GM13976 (cell line): Measurements from ENCODE around the gene TOMM20L.

Source experiments
- DNase-seq: peaks from one replicate; pipeline ENCODE4 v3.0.0; 2012; ENCODE audit warnings: low spot score
- in situ Hi-C: fragments of 300-500 bp; cut with MboI; formaldehyde crosslinking; loops from one replicate; pipeline ENCODE4 v1.12.0; 2022; ENCODE audit warnings: low sequenced_read_pairs, mixed read lengths, inconsistent platforms; ENCODE audit not compliant: unreplicated experiment
- TF ChIP-seq, protein P1 (sequence below): IDR thresholded peaks from 2 replicates; pipeline ENCODE4 v1.5.1; 2012; ENCODE audit warnings: borderline replicate concordance, mild to moderate bottlenecking; ENCODE audit not compliant: insufficient read depth; ENCODE audit errors: extremely low read depth, missing control alignments, control extremely low read depth

Gene TOMM20L

DNA sequence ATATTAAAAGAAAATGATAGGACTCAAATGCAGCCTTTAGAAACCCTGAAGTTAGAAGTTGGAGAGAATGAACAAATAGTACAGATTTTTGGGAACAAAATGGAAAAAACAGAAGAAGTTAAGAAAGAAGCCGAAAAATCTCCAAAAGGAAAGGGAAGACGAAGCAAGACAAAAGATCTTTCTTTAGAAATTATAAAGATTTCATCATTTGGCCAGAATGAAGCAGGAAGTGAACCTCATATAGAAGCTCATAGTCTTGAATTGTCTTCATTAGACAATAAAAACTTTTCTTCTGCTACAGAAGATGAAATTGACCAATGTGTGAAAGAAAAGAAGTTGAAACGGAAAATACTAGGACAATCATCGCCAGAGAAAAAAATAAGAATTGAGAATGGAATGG lies 31.4 kb upstream of the TOMM20L start:
- TF ChIP-seq, protein P1, sequence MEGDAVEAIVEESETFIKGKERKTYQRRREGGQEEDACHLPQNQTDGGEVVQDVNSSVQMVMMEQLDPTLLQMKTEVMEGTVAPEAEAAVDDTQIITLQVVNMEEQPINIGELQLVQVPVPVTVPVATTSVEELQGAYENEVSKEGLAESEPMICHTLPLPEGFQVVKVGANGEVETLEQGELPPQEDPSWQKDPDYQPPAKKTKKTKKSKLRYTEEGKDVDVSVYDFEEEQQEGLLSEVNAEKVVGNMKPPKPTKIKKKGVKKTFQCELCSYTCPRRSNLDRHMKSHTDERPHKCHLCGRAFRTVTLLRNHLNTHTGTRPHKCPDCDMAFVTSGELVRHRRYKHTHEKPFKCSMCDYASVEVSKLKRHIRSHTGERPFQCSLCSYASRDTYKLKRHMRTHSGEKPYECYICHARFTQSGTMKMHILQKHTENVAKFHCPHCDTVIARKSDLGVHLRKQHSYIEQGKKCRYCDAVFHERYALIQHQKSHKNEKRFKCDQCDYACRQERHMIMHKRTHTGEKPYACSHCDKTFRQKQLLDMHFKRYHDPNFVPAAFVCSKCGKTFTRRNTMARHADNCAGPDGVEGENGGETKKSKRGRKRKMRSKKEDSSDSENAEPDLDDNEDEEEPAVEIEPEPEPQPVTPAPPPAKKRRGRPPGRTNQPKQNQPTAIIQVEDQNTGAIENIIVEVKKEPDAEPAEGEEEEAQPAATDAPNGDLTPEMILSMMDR: no peak
- DNase-seq: no peak
- in situ Hi-C loops: no loop called here

DNA sequence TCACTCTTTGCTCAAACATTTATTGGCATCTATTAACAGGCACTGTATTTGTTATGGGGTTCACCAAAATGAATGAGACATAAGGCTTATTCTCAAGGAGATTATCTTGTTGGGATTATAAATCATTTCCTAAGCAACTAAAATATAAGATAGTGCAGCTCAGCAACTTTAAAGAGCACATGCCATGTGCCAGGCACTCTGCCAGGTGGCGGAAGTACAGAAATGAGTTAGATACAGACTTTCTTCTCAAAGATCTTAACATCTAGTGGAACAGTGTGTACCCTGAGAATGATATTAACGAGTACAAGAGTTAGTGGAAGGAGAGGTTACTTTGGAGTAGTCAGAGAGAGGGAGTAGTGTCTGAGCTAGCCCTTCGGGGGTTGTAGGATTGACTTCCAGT lies 28.4 kb upstream of the TOMM20L start:
- TF ChIP-seq, protein P1: no peak
- no peak for DNase-seq
- in situ Hi-C loops: no loop called here

DNA sequence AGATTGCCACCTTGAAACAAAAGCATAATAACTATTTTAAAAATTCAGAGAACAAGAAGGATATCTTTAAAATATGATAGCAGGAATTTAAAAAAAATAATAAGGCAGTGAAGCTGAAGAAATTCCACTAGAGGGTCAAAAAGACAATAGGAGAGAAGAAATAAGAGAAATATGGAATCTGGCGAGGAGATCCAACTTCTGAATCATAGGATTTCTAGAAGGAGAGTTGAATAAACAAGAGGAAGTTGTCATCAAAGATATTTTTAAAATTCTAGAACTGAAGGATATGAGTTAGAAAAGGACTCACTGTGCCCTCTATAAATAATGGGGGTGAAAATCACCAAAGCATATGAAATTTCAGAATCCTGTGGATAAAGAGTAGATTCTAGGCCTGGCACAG lies 26.8 kb upstream of the TOMM20L start:
- DNase-seq: no peak
- in situ Hi-C loops: no loop called here
- TF ChIP-seq, protein P1: no peak

DNA sequence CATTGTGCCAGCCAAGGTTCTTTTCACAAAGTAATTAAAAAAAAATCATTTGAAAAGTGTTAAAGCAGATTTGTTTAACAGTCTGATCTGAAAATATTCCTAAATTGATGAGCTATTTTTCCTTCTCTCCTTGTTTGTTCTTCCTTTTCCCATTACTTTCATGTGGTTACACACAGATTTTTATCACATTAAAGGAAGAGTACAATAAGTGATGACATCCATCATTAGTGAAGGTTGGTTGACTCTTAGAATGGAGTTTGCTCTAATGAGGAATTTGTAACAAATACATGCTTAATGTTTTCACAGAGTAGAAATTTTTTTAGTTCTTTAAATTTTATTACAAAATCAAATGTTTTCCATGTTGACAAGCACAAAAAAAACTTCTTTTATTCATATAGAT lies 18.9 kb upstream of the TOMM20L start:
- TF ChIP-seq, protein P1: no peak
- DNase-seq: no peak
- in situ Hi-C loops: no loop called here

DNA sequence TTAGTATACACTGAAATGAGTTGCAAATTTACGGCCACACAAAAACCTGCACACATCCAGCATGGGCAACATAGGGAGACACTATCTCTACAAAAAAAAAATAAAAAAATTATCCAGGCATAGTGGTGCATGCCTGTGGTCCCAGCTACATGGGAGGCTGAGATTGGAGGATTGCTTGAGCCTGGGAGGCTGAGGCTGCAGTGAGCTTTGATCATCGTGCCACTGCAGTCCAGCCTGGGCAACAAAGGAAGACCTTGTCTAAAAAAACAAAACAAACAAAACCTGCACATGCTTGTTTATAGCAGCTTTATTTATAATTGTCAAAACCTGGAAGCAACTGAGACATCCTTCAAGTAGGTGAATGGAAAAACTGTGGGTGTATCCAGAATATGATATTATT lies 4.9 kb upstream of the TOMM20L start:
- DNase-seq: no peak
- in situ Hi-C loops: no loop called here
- TF ChIP-seq, protein P1: no peak

DNA sequence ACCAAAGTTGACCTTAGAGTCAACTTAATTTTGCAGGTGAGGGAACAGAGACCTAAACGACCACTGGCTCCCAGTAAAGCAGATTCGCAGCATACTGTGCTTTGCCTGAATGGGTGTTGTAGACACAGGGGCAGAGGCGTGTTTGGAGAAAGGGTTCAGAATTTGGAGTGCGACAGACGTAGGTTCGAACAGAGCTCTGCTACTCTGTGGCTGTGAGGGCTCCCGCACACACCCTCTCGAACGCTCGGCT lies 243 bp upstream of the TOMM20L start:
- in situ Hi-C loops: no loop called here
- TF ChIP-seq, protein P1: no peak
- no peak for DNase-seq

DNA sequence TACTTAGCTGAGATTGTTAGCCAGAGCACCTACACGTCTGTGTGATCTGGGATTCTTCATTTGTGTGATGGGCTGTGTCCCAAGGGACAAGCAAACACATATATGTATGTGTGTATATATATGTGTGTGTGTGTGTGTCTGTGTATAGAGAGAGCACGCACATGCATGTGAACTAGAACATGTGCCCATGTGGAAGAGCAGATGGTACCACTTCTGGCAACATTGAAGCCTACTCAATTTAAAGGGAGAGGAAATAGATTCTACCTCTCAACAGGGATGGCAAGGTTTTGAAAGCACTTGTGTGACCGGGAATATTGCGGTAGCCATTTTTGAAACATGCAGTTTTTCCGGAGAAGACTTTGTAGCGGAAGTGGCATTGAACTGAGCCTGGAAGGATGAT lies 1.4 kb downstream of the TOMM20L start:
- in situ Hi-C loops: no loop called here
- TF ChIP-seq, protein P1: no peak
- DNase-seq: no peak
